ENCODE results near the gene PML.

PML gene

DNA sequence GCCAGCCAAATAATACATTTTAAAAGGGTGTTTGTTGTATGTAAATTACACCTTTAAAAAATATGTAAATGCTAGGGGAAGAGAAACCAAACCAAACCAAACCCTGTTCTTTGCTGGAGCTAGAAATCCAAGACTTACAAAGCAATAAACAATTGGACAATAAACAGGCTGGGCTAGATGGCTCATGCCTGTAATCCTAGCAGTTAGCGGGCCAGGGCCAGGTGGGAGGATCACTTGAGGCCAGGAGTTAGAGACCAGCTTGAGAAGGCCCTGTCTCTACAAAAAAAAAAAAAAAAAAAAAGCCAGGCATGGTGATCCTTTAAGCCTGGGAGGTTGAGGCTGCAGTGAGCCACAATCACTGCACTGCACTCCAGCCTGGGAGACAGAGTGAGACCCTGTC is 14.9 kb upstream of the PML start:
- Histone ChIP-seq H3K4me1 (ENCODE audit: control insufficient read depth in 1 of 2, insufficient read depth in 2 of 2, low read length in 2 of 2) (peaks cover 6 to 31% of the 10 kb centered on the region in 2 donors), H3K4me3 (ENCODE audit: low read depth in 1 of 2, low read length in 2 of 2) (no peak overlapping the region), H3K9me3 (ENCODE audit: control insufficient read depth in 1 of 2, low read length in 2 of 2) (no peaks in the 10 kb centered on the region), H3K27me3 (ENCODE audit: low read depth, low read length) (no peaks in the 10 kb centered on the region), H3K36me3 (ENCODE audit: control insufficient read depth in 1 of 2, insufficient read depth in 2 of 2, low read length in 2 of 2) (no peaks in the 10 kb centered on the region), H3K27ac (ENCODE audit: low read length) (no peak overlapping the region)

DNA sequence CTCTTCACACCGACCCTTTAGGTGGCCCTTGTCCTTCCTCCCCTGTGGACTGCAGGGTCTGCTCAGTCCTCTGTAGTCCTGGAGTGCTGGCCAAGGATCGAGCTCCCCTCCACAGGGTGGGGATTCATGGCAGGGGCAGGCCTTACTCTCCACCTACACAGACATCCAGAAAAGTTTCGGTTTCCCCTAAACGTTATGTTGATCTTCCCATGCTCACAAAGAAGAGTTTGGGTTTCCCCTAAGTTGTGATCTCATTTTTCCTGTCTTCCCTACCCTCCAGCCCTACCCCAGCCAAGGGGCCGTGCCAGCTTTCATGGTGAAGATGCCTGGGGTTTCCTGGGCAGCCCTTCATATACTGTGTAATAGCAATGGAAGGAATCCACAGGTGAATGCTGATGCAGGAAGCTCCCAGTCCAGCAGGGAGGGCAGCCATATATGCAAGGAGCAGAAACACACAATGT is 12.7 kb upstream of the PML start:
- H3K4me1 ChIP-seq (ENCODE audit: control insufficient read depth in 1 of 2, insufficient read depth in 2 of 2, low read length in 2 of 2), result peaks cover 9 to 37% of the 10 kb centered on the region in 2 donors

DNA sequence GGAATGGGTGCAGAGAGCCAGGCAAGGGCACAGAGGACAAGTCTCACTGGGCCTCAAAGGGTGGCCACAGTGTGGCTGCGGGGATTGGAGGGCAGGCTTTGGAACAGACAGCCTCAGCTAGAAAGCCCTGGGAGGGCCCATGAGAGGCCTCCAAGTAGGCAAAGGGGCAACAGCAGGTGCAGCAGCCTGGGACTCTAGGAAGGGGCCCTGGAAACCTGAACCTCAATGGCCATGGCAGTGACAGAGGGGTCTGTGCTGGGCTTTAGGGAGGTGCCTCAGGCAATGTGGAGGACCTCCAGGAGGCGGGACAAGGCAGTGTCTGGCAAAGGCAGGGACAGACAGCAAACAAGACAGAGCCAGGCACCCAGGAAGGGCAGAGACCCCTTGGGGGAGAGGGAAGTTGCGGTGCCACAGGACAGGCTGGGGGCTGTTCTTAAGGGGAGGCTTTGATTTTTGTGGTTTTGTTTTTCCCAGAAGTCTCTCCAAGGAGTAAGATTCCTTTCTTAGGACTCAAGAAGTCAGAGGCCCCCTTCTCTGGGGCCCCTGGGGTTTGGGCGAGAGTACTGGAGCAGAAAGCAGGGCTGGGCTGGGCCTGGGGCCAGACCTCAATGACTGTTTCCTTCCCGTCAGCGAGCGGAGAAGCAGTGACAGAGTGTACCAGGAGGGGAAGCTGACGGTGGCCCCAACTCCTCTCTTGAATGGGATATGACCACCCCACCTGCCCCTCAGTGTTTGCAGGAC is 12.1 kb upstream of the PML start:
- Histone ChIP-seq H3K36me3 (ENCODE audit: control insufficient read depth in 1 of 2, insufficient read depth in 2 of 2, low read length in 2 of 2) (peaks cover 0 to 8% of the 10 kb centered on the region in 2 donors), H3K27ac (ENCODE audit: low read length) (peak overlapping the region; percentile 78), H3K4me1 (ENCODE audit: control insufficient read depth in 1 of 2, insufficient read depth in 2 of 2, low read length in 2 of 2) (peaks cover 9 to 37% of the 10 kb centered on the region in 2 donors), H3K27me3 (ENCODE audit: low read depth, low read length) (no peaks in the 10 kb centered on the region), H3K4me3 (ENCODE audit: low read depth in 1 of 2, low read length in 2 of 2) (peak overlapping the region in 1 of 2 donors; percentile 37), H3K9me3 (ENCODE audit: control insufficient read depth in 1 of 2, low read length in 2 of 2) (no peaks in the 10 kb centered on the region)

More for the DNA sequence above, 12.7 kb upstream of the PML start:
- H3K4me3 ChIP-seq (ENCODE audit: low read depth in 1 of 2, low read length in 2 of 2), result peak overlapping the region in 1 of 2 donors; percentile 37
- H3K27me3 ChIP-seq (ENCODE audit: low read depth, low read length), result no peaks in the 10 kb centered on the region
- H3K36me3 ChIP-seq (ENCODE audit: control insufficient read depth in 1 of 2, insufficient read depth in 2 of 2, low read length in 2 of 2), result peaks cover 0 to 6% of the 10 kb centered on the region in 2 donors
- H3K27ac ChIP-seq (ENCODE audit: low read length), result peak overlapping the region; percentile 78
- no peaks in the 10 kb centered on the region for H3K9me3 ChIP-seq (ENCODE audit: control insufficient read depth in 1 of 2, low read length in 2 of 2)

DNA sequence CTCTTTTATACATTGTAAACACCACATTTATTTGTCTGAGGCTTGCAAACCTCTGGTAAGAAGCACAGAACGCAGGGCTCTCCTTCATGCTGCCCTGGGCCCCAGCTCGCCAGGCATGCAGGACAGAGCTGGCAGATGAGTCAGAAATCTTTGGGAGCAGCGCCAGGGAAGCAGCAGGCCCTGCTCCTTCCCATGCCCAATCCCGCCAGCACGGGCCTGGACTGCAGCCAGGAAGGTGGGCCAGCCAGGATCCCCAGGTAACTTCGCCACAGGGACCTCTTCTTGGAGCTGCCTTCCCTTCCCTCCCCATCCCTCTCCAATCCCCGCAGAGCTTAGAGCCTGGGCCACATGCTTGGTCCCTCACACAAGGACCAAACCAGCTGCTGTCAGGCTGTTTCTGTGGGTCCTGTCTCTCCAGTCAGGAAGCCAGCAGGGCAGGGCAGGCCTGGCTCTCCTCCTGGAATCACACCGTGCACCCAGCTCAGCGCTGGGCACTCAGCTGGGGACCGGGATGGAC is 11.2 kb upstream of the PML start:
- Histone ChIP-seq H3K4me3 (ENCODE audit: low read depth in 1 of 2, low read length in 2 of 2) (peak overlapping the region in 1 of 2 donors; percentile 26), H3K4me1 (ENCODE audit: control insufficient read depth in 1 of 2, insufficient read depth in 2 of 2, low read length in 2 of 2) (peaks cover 9 to 37% of the 10 kb centered on the region in 2 donors)

DNA sequence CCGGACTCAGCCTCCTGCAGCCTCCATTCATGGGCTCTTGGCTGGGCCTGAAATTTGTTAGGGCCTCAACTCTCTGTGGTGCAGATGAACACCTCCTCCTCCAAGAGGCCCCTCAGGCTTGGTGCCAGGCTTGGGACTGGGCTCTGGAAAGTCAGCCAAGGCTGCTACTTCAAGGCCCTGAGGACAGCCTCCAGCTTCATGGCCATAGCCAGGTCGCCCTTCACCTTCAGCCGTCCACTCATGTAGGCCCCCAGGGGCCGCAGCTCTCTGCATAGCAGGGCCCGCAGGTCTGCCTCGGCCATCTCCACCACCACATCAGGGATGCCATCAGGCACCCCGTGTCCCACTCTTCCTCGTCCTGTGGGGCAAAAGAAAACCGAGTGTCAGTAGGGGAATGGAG is 10.7 kb upstream of the PML start:
- Histone ChIP-seq H3K27ac (ENCODE audit: low read length) (peak overlapping the region; percentile 37), H3K9me3 (ENCODE audit: control insufficient read depth in 1 of 2, low read length in 2 of 2) (no peaks in the 10 kb centered on the region), H3K4me1 (ENCODE audit: control insufficient read depth in 1 of 2, insufficient read depth in 2 of 2, low read length in 2 of 2) (peaks cover 9 to 37% of the 10 kb centered on the region in 2 donors), H3K4me3 (ENCODE audit: low read depth in 1 of 2, low read length in 2 of 2) (peak overlapping the region in 1 of 2 donors; percentile 26), H3K36me3 (ENCODE audit: control insufficient read depth in 1 of 2, insufficient read depth in 2 of 2, low read length in 2 of 2) (peaks cover 0 to 8% of the 10 kb centered on the region in 2 donors), H3K27me3 (ENCODE audit: low read depth, low read length) (no peaks in the 10 kb centered on the region)

More for the DNA sequence above, 11.2 kb upstream of the PML start:
- no peaks in the 10 kb centered on the region for H3K27me3 ChIP-seq (ENCODE audit: low read depth, low read length)
- H3K36me3 ChIP-seq (ENCODE audit: control insufficient read depth in 1 of 2, insufficient read depth in 2 of 2, low read length in 2 of 2), result peaks cover 0 to 8% of the 10 kb centered on the region in 2 donors
- peak overlapping the region; percentile 37 for H3K27ac ChIP-seq (ENCODE audit: low read length)
- H3K9me3 ChIP-seq (ENCODE audit: control insufficient read depth in 1 of 2, low read length in 2 of 2), result no peaks in the 10 kb centered on the region

DNA sequence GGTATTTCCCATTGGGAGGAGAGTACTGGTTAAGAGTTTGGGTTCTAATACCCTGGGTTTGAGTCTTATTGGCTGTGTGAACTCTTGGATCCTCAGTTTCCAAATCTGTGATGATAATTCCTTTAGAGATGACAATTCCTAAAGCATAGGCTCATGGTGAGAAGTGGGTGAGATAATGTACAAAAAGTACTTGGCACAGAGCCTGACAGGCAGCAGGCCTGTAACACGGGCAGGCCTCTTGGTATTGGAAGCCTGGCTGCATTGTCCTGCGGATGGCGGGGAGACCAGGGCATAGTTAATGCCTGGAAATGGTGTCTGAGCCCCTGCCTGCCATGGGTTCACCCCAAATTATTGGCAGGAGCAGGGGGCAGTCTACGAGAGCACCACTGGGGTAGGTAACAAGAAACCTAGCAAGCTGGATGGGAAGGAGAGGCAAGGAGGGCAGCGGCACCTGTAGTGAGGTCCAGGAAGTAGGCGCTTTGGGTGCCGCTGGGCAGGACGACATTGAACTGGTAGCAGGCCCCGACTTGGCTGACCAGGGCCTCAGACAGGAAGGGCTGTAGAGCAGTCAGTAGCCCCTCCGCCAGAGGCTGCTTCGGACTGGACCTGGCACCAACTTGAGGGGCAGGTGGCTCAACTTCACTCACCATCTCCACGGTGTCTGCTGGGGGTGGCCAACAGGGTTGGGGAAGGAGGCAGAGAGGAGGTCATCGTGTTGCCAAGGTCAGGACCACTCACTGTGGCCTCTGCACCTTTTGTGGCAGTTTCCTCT is 10.1 kb upstream of the PML start:
- peaks cover 0 to 8% of the 10 kb centered on the region in 2 donors for H3K36me3 ChIP-seq (ENCODE audit: control insufficient read depth in 1 of 2, insufficient read depth in 2 of 2, low read length in 2 of 2)
- H3K9me3 ChIP-seq (ENCODE audit: control insufficient read depth in 1 of 2, low read length in 2 of 2), result no peaks in the 10 kb centered on the region
- peak overlapping the region; percentile 37 for H3K27ac ChIP-seq (ENCODE audit: low read length)
- H3K27me3 ChIP-seq (ENCODE audit: low read depth, low read length), result no peaks in the 10 kb centered on the region
- H3K4me1 ChIP-seq (ENCODE audit: control insufficient read depth in 1 of 2, insufficient read depth in 2 of 2, low read length in 2 of 2), result peaks cover 9 to 37% of the 10 kb centered on the region in 2 donors
- no peak overlapping the region for H3K4me3 ChIP-seq (ENCODE audit: low read depth in 1 of 2, low read length in 2 of 2)

DNA sequence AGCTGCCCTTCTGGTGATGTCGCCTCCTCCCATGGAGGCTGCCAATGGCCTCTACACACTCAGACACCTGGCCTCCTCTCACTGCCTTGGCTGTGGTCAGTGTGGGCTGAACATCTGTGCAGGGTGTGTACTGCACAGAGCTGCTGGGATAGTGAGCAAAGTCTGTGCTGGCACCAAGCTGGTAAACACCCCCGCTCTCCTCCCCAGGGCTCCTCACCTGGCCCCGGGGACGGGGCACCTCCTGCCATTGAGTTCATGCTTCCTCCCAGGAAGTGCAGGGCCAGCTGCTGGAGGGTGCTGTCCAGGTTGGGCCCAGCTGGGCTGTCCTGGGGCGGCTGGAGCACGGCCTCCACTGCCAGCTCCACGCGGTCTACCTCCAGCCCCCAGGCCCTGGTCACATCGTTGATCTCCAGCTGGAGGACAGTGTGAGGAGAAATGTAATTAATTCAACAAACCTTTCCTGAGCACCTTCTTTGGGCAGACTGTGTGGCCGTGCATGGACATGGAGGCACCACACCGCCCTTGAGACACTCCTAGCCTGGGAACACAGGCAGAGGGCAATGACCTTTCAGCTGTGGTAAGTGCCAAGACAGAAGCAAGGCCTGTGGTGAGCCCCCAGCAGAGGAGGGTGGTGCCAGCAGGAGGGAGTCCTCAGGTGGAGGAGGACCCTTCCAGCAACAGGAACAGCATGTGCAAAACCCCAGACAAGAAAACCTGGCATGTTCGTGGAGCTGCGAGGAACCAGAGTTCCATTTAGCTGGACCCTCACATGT is 9.2 kb upstream of the PML start:
- H3K4me1 ChIP-seq (ENCODE audit: control insufficient read depth in 1 of 2, insufficient read depth in 2 of 2, low read length in 2 of 2), result peaks cover 9 to 38% of the 10 kb centered on the region in 2 donors
- no peaks in the 10 kb centered on the region for H3K27me3 ChIP-seq (ENCODE audit: low read depth, low read length)
- no peaks in the 10 kb centered on the region for H3K9me3 ChIP-seq (ENCODE audit: control insufficient read depth in 1 of 2, low read length in 2 of 2)
- H3K4me3 ChIP-seq (ENCODE audit: low read depth in 1 of 2, low read length in 2 of 2), result no peak overlapping the region
- H3K27ac ChIP-seq (ENCODE audit: low read length), result no peak overlapping the region
- H3K36me3 ChIP-seq (ENCODE audit: control insufficient read depth in 1 of 2, insufficient read depth in 2 of 2, low read length in 2 of 2), result peaks cover 0 to 8% of the 10 kb centered on the region in 2 donors

DNA sequence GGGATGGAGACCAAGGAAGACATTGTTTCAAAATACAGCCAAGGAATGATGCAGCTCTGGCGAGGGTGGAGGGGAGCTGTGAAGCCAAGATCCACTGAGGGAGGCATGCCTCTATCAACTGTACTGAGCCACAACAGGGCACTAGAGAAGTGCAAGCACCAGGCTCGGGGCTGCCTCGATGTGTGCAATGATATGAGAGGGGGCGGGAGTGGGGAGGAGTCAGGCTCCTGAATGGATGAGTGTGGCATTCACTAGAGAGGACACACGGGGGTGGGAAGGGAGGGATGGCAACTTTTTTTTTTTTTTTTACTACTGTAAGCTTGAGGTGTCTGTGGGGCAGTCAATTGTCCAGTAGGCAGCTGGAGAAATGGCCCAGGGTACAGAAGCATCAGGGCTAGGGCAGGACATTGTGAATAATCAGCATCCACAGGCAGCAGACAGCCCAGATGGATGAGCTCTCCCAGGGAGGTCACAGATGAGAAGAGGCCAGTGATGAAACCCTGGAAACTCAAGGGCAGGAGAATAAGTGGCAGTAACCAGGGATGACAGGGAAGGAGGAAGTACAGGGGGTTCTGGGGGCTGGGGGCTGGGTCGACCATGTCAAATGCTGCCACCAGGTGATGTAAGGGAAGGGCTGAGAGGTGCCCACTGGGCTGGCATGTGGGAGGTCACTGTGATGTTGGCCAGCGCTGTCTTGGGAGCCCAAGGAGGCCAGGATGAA is 8.3 kb upstream of the PML start:
- Histone ChIP-seq H3K27me3 (ENCODE audit: low read depth, low read length) (no peaks in the 10 kb centered on the region), H3K4me3 (ENCODE audit: low read depth in 1 of 2, low read length in 2 of 2) (no peak overlapping the region), H3K36me3 (ENCODE audit: control insufficient read depth in 1 of 2, insufficient read depth in 2 of 2, low read length in 2 of 2) (peaks cover 0 to 8% of the 10 kb centered on the region in 2 donors), H3K4me1 (ENCODE audit: control insufficient read depth in 1 of 2, insufficient read depth in 2 of 2, low read length in 2 of 2) (peaks cover 14 to 47% of the 10 kb centered on the region in 2 donors), H3K27ac (ENCODE audit: low read length) (no peak overlapping the region), H3K9me3 (ENCODE audit: control insufficient read depth in 1 of 2, low read length in 2 of 2) (no peaks in the 10 kb centered on the region)

DNA sequence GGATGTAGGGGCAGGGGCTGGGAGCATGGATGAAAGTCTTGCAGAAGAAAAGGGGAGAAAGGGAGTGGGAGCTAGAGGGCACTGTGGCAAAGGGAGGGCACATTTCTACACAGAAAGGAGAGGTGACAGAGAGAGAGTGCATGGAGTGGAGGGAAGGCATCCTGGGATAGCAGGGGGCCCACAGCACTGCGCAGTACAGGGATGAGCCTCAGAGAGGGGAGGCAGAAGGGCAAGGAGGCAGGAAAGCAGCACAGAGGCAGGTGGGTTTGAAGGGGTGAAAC is 7.8 kb upstream of the PML start:
- Histone ChIP-seq H3K9me3 (ENCODE audit: control insufficient read depth in 1 of 2, low read length in 2 of 2) (no peaks in the 10 kb centered on the region), H3K27me3 (ENCODE audit: low read depth, low read length) (no peaks in the 10 kb centered on the region), H3K4me3 (ENCODE audit: low read depth in 1 of 2, low read length in 2 of 2) (no peak overlapping the region), H3K4me1 (ENCODE audit: control insufficient read depth in 1 of 2, insufficient read depth in 2 of 2, low read length in 2 of 2) (peaks cover 19 to 48% of the 10 kb centered on the region in 2 donors), H3K27ac (ENCODE audit: low read length) (no peak overlapping the region), H3K36me3 (ENCODE audit: control insufficient read depth in 1 of 2, insufficient read depth in 2 of 2, low read length in 2 of 2) (peaks cover 0 to 8% of the 10 kb centered on the region in 2 donors)

DNA sequence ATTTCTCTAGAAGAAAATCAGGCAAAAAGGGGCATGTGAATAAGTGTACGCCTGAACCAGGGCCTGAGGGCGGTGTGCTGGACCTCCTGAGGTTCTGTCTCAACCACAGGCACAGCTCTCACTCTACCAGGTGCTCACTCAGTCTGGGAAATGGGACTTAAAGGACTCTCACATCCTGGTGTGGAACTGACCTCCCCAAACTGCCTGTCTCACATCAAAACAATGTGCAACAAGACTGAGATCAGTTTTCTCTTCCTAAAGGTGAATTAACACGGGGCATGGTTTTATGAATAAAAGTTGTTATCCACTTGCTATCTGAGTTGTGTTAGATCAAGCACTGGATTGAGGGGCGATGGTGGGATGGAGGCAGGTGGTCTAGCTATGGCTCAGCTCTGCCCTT is 7.3 kb upstream of the PML start:
- Histone ChIP-seq H3K4me1 (ENCODE audit: control insufficient read depth in 1 of 2, insufficient read depth in 2 of 2, low read length in 2 of 2) (peaks cover 15 to 42% of the 10 kb centered on the region in 2 donors), H3K27ac (ENCODE audit: low read length) (no peak overlapping the region), H3K27me3 (ENCODE audit: low read depth, low read length) (no peaks in the 10 kb centered on the region), H3K36me3 (ENCODE audit: control insufficient read depth in 1 of 2, insufficient read depth in 2 of 2, low read length in 2 of 2) (peaks cover 0 to 8% of the 10 kb centered on the region in 2 donors), H3K4me3 (ENCODE audit: low read depth in 1 of 2, low read length in 2 of 2) (no peak overlapping the region), H3K9me3 (ENCODE audit: control insufficient read depth in 1 of 2, low read length in 2 of 2) (no peaks in the 10 kb centered on the region)
